ENCODE data around the gene FAM174B. TPM values are rescaled to one million over a fixed set of nuclear protein-coding genes. Genes with fewer than 3 reads are reported as not detected.

Gene FAM174B
- total RNA-seq, 2 experiments from 2014 or later, result 1.8 to 3.3 TPM

Other genes starting within 250 kb of the FAM174B start
- gene CHD2, start 244.5 kb upstream of the FAM174B start, total RNA-seq, result 100 to 1,000 TPM; 121 to 151 TPM

Measured in activated CD8-positive, alpha-beta memory T cell treated with anti-CD3 and anti-CD28 coated beads, Interleukin-2, amount 10 ng/mL, durations not matched to agents 7 days and 5 days (primary cell).